Measurements from ENCODE around the gene ALG3.

ALG3 gene

DNA sequence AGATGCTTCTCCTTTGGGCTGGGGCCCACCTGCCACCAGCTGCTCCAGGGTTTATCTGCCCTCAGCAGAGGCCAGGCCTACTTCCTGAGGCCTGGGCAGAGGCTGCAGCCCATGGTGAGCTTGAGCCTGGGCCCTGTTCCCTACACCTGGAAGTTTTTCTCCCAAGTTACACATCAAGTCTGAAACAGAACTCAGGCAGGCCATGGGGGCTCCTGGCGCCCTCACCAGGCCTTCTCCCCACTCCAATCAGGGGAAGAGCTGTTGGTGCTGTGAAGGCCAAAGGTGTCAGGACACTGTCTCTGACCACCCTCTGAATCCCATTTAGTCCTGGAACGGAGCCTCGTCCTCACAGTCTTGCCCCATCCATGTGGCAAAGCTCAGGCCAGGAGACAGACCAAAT, 12.1 kb downstream of the ALG3 start:
- H3K36me3 ChIP-seq (ENCODE audit: insufficient read depth, low read length), result no peaks in the 10 kb centered on the region
- no peaks in the 10 kb centered on the region for H3K4me1 ChIP-seq (ENCODE audit: insufficient read depth, low read length)
- H3K9me3 ChIP-seq (ENCODE audit: low read length), result no peaks in the 10 kb centered on the region
- no peak overlapping the region for H3K4me3 ChIP-seq (ENCODE audit: low read length)
- H2AFZ ChIP-seq (ENCODE audit: low read depth, low read length), result no peak overlapping the region
- H3K27me3 ChIP-seq (ENCODE audit: insufficient read depth, low read length), result peaks cover 60% of the 10 kb centered on the region

DNA sequence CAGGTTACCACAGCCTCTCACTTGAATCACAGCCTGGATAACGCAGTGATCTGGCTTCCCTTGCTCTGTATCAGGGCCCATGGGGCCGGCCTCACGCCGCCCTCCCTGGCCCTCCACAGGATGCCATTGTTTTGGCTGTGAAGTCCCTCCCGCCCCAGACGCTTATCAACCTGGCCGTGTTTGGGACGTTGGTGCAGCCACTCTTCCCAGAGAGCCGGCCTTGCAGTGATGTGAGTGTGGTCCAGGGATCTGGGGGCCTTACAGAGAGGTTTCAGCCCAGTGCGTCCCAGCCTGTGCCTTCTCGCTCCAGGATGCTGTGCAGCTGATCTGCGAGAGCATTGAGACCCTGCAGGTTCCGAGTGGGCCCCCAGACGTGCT, 12.7 kb downstream of the ALG3 start:
- H3K4me1 ChIP-seq (ENCODE audit: insufficient read depth, low read length), result no peaks in the 10 kb centered on the region
- H3K27me3 ChIP-seq (ENCODE audit: insufficient read depth, low read length), result peaks cover 66% of the 10 kb centered on the region
- no peak overlapping the region for H2AFZ ChIP-seq (ENCODE audit: low read depth, low read length)
- no peaks in the 10 kb centered on the region for H3K9me3 ChIP-seq (ENCODE audit: low read length)
- no peaks in the 10 kb centered on the region for H3K36me3 ChIP-seq (ENCODE audit: insufficient read depth, low read length)
- H3K4me3 ChIP-seq (ENCODE audit: low read length), result no peak overlapping the region

- Histone ChIP-seq H3K4me3 (ENCODE audit: low read length) (no peak overlapping the region), H3K4me1 (ENCODE audit: insufficient read depth, low read length) (peaks cover under 1% of the 10 kb centered on the region), H2AFZ (ENCODE audit: low read depth, low read length) (no peak overlapping the region), H3K36me3 (ENCODE audit: insufficient read depth, low read length) (no peaks in the 10 kb centered on the region), H3K9me3 (ENCODE audit: low read length) (no peaks in the 10 kb centered on the region), H3K27me3 (ENCODE audit: insufficient read depth, low read length) (peaks cover 71% of the 10 kb centered on the region)
Measured at GRCh38 chr3:184235381-184236032, 13.3 kb downstream of the ALG3 start.

GRCh38 chr3:184234671-184235380, 13.9 kb downstream of the ALG3 start:
- Histone ChIP-seq H3K27me3 (ENCODE audit: insufficient read depth, low read length) (peaks cover 78% of the 10 kb centered on the region), H3K4me3 (ENCODE audit: low read length) (no peak overlapping the region), H3K9me3 (ENCODE audit: low read length) (no peaks in the 10 kb centered on the region), H3K4me1 (ENCODE audit: insufficient read depth, low read length) (peaks cover 6% of the 10 kb centered on the region), H3K36me3 (ENCODE audit: insufficient read depth, low read length) (no peaks in the 10 kb centered on the region), H2AFZ (ENCODE audit: low read depth, low read length) (no peak overlapping the region)

- no peak overlapping the region for H3K4me3 ChIP-seq (ENCODE audit: low read length)
- peaks cover 10% of the 10 kb centered on the region for H3K4me1 ChIP-seq (ENCODE audit: insufficient read depth, low read length)
- H3K27me3 ChIP-seq (ENCODE audit: insufficient read depth, low read length), result peaks cover 83% of the 10 kb centered on the region
- no peaks in the 10 kb centered on the region for H3K9me3 ChIP-seq (ENCODE audit: low read length)
- no peaks in the 10 kb centered on the region for H3K36me3 ChIP-seq (ENCODE audit: insufficient read depth, low read length)
- H2AFZ ChIP-seq (ENCODE audit: low read depth, low read length), result no peak overlapping the region
Measured at GRCh38 chr3:184234224-184234623, 14.5 kb downstream of the ALG3 start.

DNA sequence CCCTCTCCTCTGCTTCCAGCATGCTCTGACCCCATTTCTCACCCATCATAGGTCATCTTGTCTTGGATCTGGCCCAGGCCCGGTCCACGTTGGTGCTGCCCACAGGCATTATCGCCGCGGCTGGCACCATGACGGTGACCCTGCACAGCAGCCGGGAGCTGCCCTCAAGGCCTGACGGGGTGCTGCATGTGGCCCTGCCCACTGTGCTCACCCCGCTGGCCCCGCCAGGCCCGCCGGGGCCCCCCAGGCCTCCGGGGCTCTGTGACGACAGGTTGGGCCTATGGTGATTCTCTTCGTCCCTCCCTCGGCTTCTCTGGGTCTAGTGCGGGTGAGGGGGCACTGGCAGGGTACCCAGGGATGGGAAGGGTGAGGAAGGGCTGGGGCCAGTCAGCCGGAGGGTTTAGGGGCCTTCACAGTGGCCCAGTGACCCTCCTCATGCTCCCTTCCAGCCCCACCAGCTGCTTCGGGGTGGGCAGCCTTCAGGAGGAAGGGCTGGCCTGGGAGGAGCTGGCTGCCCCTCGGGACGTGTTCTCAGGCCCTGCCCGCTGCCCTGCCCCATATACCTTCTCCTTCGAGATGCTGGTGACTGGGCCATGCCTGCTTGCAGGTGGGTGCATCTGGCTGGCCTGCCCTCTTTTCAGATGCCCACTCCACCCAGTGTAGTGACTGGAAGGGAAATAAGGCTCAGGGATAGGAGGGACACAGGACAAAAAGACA, 15.5 kb downstream of the ALG3 start:
- no peaks in the 10 kb centered on the region for H3K9me3 ChIP-seq (ENCODE audit: low read length)
- no peak overlapping the region for H2AFZ ChIP-seq (ENCODE audit: low read depth, low read length)
- no peak overlapping the region for H3K4me3 ChIP-seq (ENCODE audit: low read length)
- H3K27me3 ChIP-seq (ENCODE audit: insufficient read depth, low read length), result peaks cover 92% of the 10 kb centered on the region
- no peaks in the 10 kb centered on the region for H3K36me3 ChIP-seq (ENCODE audit: insufficient read depth, low read length)
- peaks cover 10% of the 10 kb centered on the region for H3K4me1 ChIP-seq (ENCODE audit: insufficient read depth, low read length)

GRCh38 chr3:184231671-184232070, 17.1 kb downstream of the ALG3 start:
- peaks cover 93% of the 10 kb centered on the region for H3K27me3 ChIP-seq (ENCODE audit: insufficient read depth, low read length)

GRCh38 chr3:184230603-184231528, 17.9 kb downstream of the ALG3 start:
- peaks cover 10% of the 10 kb centered on the region for H3K4me1 ChIP-seq (ENCODE audit: insufficient read depth, low read length)
- H3K9me3 ChIP-seq (ENCODE audit: low read length), result peaks cover 2% of the 10 kb centered on the region
- H3K4me3 ChIP-seq (ENCODE audit: low read length), result no peak overlapping the region
- H3K36me3 ChIP-seq (ENCODE audit: insufficient read depth, low read length), result no peaks in the 10 kb centered on the region
- peaks cover 89% of the 10 kb centered on the region for H3K27me3 ChIP-seq (ENCODE audit: insufficient read depth, low read length)
- peak overlapping the region; percentile 82 for H2AFZ ChIP-seq (ENCODE audit: low read depth, low read length)

More at GRCh38 chr3:184231671-184232070, 17.1 kb downstream of the ALG3 start:
- Histone ChIP-seq H3K36me3 (ENCODE audit: insufficient read depth, low read length) (no peaks in the 10 kb centered on the region), H3K9me3 (ENCODE audit: low read length) (peaks cover 2% of the 10 kb centered on the region), H3K4me3 (ENCODE audit: low read length) (no peak overlapping the region), H2AFZ (ENCODE audit: low read depth, low read length) (no peak overlapping the region), H3K4me1 (ENCODE audit: insufficient read depth, low read length) (peaks cover 10% of the 10 kb centered on the region)

GRCh38 chr3:184230081-184230602, 18.6 kb downstream of the ALG3 start:
- Histone ChIP-seq H3K9me3 (ENCODE audit: low read length) (peaks cover 2% of the 10 kb centered on the region), H3K4me3 (ENCODE audit: low read length) (no peak overlapping the region), H2AFZ (ENCODE audit: low read depth, low read length) (peak overlapping the region; percentile 82), H3K36me3 (ENCODE audit: insufficient read depth, low read length) (no peaks in the 10 kb centered on the region), H3K4me1 (ENCODE audit: insufficient read depth, low read length) (peaks cover 10% of the 10 kb centered on the region), H3K27me3 (ENCODE audit: insufficient read depth, low read length) (peaks cover 82% of the 10 kb centered on the region)

DNA sequence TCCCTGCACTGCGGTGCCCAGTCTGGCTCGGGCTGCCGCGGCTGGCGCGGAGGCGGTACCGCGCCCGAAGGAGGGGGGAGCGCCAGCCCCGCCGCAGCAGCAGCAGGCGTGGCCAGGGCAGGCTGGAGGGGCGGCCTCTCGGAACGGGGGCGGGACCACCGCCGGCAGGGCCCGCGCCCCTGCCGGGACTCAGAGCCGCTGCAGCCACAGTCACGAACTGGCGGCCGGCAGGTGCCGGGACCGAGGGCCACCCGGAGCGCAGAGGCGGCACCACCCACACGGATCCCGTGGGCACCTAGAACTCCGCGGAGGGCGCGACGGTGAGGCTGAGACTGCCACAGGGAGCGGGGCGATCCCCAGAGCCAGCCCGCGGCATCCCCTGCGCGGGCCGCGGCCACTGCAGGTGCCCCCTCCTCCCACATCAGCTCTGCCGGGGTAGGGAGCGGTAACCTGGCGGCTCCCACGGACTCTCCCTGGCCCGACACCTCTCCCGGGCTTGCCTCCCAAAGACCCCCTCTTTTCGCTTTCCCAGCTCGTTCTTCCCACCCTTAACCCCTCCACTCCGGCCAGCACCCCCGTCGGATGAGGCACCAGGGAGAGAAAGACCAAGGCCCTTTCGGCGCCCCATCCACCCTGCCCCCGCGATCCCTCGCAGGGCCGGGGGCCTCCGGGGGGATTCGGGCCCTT, 19.2 kb downstream of the ALG3 start, which contains the start of gene VWA5B2:
TSS of gene VWA5B2 (plus strand) at position 192 of the 687 bp plus-strand sequence. CDS start 944 bp downstream, outside the sequence.
- peak within 1 kb of the TSS; percentile 82 for H2AFZ ChIP-seq (ENCODE audit: low read depth, low read length)
- no peaks in the 10 kb centered on the region for H3K36me3 ChIP-seq (ENCODE audit: insufficient read depth, low read length)
- peaks cover 2% of the 10 kb centered on the region for H3K9me3 ChIP-seq (ENCODE audit: low read length)
- peak within 1 kb of the TSS; percentile 50 for H3K4me3 ChIP-seq (ENCODE audit: low read length)
- peaks cover 10% of the 10 kb centered on the region for H3K4me1 ChIP-seq (ENCODE audit: insufficient read depth, low read length)
- H3K27me3 ChIP-seq (ENCODE audit: insufficient read depth, low read length), result peaks cover 76% of the 10 kb centered on the region

GRCh38 chr3:184228376-184229137, 20.2 kb downstream of the ALG3 start:
- Histone ChIP-seq H3K36me3 (ENCODE audit: insufficient read depth, low read length) (no peaks in the 10 kb centered on the region), H3K4me3 (ENCODE audit: low read length) (no peak overlapping the region), H3K4me1 (ENCODE audit: insufficient read depth, low read length) (peaks cover 10% of the 10 kb centered on the region), H3K27me3 (ENCODE audit: insufficient read depth, low read length) (peaks cover 70% of the 10 kb centered on the region), H2AFZ (ENCODE audit: low read depth, low read length) (no peak overlapping the region), H3K9me3 (ENCODE audit: low read length) (peaks cover 2% of the 10 kb centered on the region)

Data from neuron (in vitro differentiated cells).